ENCODE results near the gene ACOD1.

- TF ChIP-seq CTCF (IDR thresholded peaks at IDR 0.05) (peak in 2 of 3 donors; percentile 40 to 55), POLR2A (IDR thresholded peaks at IDR 0.05) (peak; percentile 96)
Measured at GRCh38 chr13:76991796-76992547, 43.7 kb downstream of the ACOD1 start, which contains the start of gene CLN5.
